HepG2 (cell line): Measurements from ENCODE around the gene PLEKHN1. TPM values are rescaled to one million over a fixed set of nuclear protein-coding genes. Genes with fewer than 3 reads are reported as not detected.

ENCODE experiments used
- ARID4A ChIP-seq: sonication (generic); formaldehyde crosslinking; IDR thresholded peaks from 2 replicates; pipeline ENCODE4 v1.5.0; 2020; ENCODE audit warnings: mild to moderate bottlenecking, missing genetic modification reagents, borderline replicate concordance
- ATF7-NPFF ChIP-seq: sonication (generic); formaldehyde crosslinking; IDR thresholded peaks from 2 replicates; pipeline ENCODE4 v1.8.1; 2023; ENCODE audit warnings: mild to moderate bottlenecking, low read depth, missing genetic modification reagents, moderate library complexity
- CHD4 ChIP-seq: fragments of 200-600 bp; sonication (generic); IDR thresholded peaks from 2 replicates; pipeline ENCODE4 v1.7.0; 2017; ENCODE audit warnings: mild to moderate bottlenecking, low read length, borderline replicate concordance
- GLMP ChIP-seq: sonication (generic); formaldehyde crosslinking; IDR thresholded peaks from 2 replicates; pipeline ENCODE4 v1.9.0; 2021; ENCODE audit warnings: missing genetic modification reagents, mild to moderate bottlenecking, borderline replicate concordance
- HDAC6 ChIP-seq: fragments of 200-600 bp; sonication (generic); IDR thresholded peaks from 2 replicates; pipeline ENCODE4 v1.7.0; 2017; ENCODE audit warnings: mild to moderate bottlenecking, antibody characterized with exemption, low read length, low read depth
- MAX ChIP-seq: IDR thresholded peaks from 2 replicates; pipeline ENCODE4 v1.6.1; 2012; ENCODE audit warnings: inconsistent platforms
- MED1 ChIP-seq: sonication (generic); formaldehyde crosslinking; IDR thresholded peaks from 2 replicates; pipeline ENCODE4 v1.4.0; 2020; ENCODE audit warnings: missing genetic modification reagents
- MTA3 ChIP-seq: sonication (generic); formaldehyde crosslinking; IDR thresholded peaks from 2 replicates; pipeline ENCODE4 v1.4.0; 2020; ENCODE audit warnings: missing genetic modification reagents
- PBX3 ChIP-seq: sonication (generic); formaldehyde crosslinking; IDR thresholded peaks from 2 replicates; pipeline ENCODE4 v1.8.1; 2023; ENCODE audit warnings: missing genetic modification reagents, inconsistent platforms, borderline replicate concordance
- SRSF9 ChIP-seq: fragments of 200-400 bp; formaldehyde crosslinking; IDR thresholded peaks from 2 replicates; pipeline ENCODE4 v1.6.1; 2018; ENCODE audit warnings: borderline replicate concordance, mild to moderate bottlenecking, low read depth, low read length; ENCODE audit not compliant: insufficient read depth, poor library complexity, severe bottlenecking
- ZBTB14 ChIP-seq: sonication (generic); formaldehyde crosslinking; IDR thresholded peaks from 2 replicates; pipeline ENCODE4 v1.4.0; 2020; ENCODE audit warnings: missing genetic modification reagents
- ZIK1 ChIP-seq: sonication (generic); formaldehyde crosslinking; IDR thresholded peaks from 2 replicates; pipeline ENCODE4 v1.5.0; 2020; ENCODE audit warnings: mild to moderate bottlenecking, low read depth, missing genetic modification reagents, borderline replicate concordance
- ZMYM4 ChIP-seq: sonication (generic); formaldehyde crosslinking; IDR thresholded peaks from 2 replicates; pipeline ENCODE4 v1.8.1; 2023; ENCODE audit warnings: mild to moderate bottlenecking, missing genetic modification reagents
- ZNF205 ChIP-seq: IDR thresholded peaks from 2 replicates; pipeline ENCODE4 v1.6.1; 2018; ENCODE audit warnings: missing biosample characterization, missing genetic modification reagents
- ZNF275 ChIP-seq: sonication (generic); formaldehyde crosslinking; IDR thresholded peaks from 2 replicates; pipeline ENCODE4 v1.8.0; 2022; ENCODE audit warnings: missing genetic modification reagents, mild to moderate bottlenecking, inconsistent platforms, borderline replicate concordance
- ZNF558 ChIP-seq: sonication (generic); formaldehyde crosslinking; IDR thresholded peaks from 2 replicates; pipeline ENCODE4 v1.9.0; 2022; ENCODE audit warnings: mild to moderate bottlenecking, missing genetic modification reagents, borderline replicate concordance
- ZSCAN5A ChIP-seq: sonication (generic); formaldehyde crosslinking; IDR thresholded peaks from 2 replicates; pipeline ENCODE4 v1.8.0; 2022; ENCODE audit warnings: mild to moderate bottlenecking, missing genetic modification reagents, borderline replicate concordance
- polyA plus RNA-seq, 8 experiments: library from polyadenylated mRNA; depleted of rRNA in 3 of 8; stranded (reverse) in 7 of 8; unstranded in 1 of 8; fragments of >200 nt; fragmentation: Illumina TruSeq in 4 of 8; extraction: Trizol in 4 of 8; gene quantifications; 2 replicates each; pipeline versions ENCODE4 v1.2.1 to v1.2.3, GENCODE V29; 2011 to 2016; ENCODE audit warnings: low read depth in 4 of 8, missing spikeins in 1 of 8, mixed read lengths in 1 of 8; ENCODE audit not compliant: insufficient read depth in 1 of 8
- total RNA-seq, 5 experiments: library from RNA; depleted of rRNA; stranded (reverse); fragments of >200 nt; fragmentation: Illumina TruSeq; extraction: Trizol; gene quantifications; 2 replicates each; pipeline ENCODE4 v1.2.3, GENCODE V29; 2016; ENCODE audit warnings: low read depth in 1 of 5

PLEKHN1 gene
- total and polyA plus RNA-seq, 2 of the 13 experiments (the other 11 are each of a cell fraction or from before 2014, with no cell fraction given) = 0.42 to 0.58 TPM

- TF ChIP-seq ARID4A (CRISPR knock-in tag) (no peak; the same call in 1 of the 2 replicates), ATF7-NPFF (CRISPR knock-in tag) (no peak), ZMYM4 (CRISPR knock-in tag) (no peak), ZIK1 (CRISPR knock-in tag) (no peak), GLMP (CRISPR knock-in tag) (no peak), SRSF9 (no peak), MTA3 (CRISPR knock-in tag) (no peak), CHD4 (no peak), MED1 (CRISPR knock-in tag) (peak; percentile 53), ZNF205 (no peak), ZBTB14 (CRISPR knock-in tag) (no peak), ZSCAN5A (CRISPR knock-in tag) (no peak), PBX3 (CRISPR knock-in tag) (no peak), ZNF558 (CRISPR knock-in tag) (no peak), ZNF275 (CRISPR knock-in tag) (no peak), HDAC6 (no peak), MAX (no peak)
Observed at GRCh38 chr1:980602-981395, 14.5 kb downstream of the PLEKHN1 start (continued).
